Skin of body (tissue), 2 donors: Measurements from ENCODE around the gene INAFM2. TPM values are rescaled to one million over a fixed set of nuclear protein-coding genes. Genes with fewer than 3 reads are reported as not detected.

Experiments
- DNase-seq: peaks from one replicate; lab custom pipeline; 2025; lab: John Stamatoyannopoulos, UW
- total RNA-seq: library from RNA; depleted of rRNA; stranded (reverse); fragments of >200 nt; gene quantifications from one replicate; pipeline ENCODE4 v1.2.3, GENCODE V29; 2014

The INAFM2 gene
- total RNA-seq, 1 donor from 2014 or later: 9.3 TPM

DNA sequence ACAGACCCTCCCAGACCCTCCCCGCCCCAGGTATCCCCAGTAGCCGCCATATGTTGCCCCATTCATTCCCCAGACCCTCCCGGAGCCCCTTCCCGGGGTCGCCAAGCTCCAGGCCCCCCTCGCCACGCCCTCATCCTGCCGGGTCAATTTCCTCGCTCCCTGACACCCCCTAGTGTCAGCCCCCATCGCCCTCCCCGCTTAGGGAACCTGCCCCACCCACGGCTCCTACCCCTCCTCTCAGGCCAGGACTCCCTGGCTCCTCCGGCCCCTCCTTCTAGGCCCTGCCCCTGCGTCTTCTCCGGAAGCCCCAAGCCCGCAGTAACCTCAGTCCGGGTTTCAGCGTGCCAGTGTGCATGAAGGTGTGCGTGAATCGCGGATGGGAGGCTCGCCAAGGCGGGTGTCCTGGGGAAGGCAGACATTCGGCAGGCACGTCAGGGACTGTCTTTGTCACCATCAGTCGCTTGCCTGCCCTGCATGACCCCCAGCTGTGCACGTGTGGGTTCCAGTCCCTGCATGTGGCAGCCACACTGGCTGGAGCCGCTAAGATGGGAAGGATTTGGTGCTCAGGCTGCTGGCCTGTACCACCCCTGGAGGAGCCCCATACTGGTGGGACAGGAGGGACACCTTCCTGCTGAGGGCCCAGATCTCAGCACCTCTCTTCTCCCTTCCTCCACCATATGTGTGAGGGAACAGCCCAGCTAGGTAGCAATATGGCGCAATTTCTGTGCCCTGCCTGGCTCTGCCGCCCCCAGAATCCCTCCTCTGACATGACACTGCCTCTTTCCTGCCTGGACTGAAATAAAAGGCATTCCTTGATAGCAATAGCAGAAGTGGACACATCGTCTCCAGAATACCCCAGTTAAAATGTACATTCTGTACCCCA lies 35.2 kb downstream of the INAFM2 start:
- no peak for DNase-seq

DNA sequence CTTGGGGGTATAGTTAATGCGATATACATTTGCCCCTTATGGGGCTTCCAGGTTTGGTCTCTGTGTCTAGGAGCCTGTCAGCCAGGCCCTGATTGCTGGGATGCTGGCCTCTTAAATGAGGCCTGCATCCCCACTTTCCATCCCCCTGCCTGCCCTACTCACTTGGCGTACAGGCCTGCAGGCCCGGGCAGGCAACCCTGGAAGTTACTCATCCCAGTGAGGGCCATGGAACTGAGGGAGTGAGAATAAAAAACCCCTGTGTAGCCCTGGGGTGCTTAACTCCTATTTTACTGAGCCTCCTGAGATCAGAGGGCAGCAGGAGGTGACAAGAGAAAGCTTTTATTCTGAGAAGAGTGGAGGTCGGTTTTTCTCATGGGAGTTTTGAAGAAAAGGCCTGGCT lies 36.5 kb downstream of the INAFM2 start:
- no peak for DNase-seq

DNA sequence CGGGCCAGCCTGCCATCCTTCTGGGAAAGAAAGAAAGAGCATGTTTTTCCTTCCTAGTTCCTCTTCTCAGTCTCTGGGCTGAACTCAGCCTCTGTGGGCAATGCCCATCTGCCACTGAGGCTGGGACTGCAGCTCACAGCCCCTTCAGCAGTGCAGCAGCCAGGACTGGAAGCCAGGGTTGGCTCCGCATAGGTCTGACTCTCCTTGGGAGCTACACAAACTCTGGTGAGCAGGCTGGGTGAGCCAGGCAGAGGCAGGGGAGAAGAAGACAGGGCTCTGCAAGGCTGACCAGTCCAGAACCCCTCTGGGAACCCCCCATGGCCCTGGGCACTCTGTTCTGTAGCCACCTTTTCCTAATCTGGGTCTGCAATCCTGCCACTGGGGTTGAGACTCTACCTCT lies 38.1 kb downstream of the INAFM2 start:
- no peak for DNase-seq

DNA sequence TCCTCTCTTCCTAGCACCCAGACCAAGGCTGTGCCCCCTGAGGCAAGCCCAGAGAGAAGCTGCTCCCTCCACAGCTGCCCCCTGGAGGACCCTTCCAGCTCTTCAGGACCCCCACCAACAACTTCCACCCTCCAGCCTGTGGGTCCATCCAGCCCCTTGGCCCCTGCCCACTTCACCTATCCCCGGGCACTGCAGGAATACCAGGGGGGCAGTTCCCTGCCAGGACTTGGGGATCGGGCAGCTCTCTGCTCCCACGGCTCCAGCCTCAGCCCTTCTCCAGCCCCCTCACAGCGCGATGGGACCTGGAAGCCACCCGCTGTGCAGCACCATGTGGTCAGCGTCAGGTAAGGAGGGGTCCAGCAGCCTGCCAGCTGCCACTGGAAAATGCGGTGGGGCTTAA lies 40.1 kb downstream of the INAFM2 start:
- no peak for DNase-seq

DNA sequence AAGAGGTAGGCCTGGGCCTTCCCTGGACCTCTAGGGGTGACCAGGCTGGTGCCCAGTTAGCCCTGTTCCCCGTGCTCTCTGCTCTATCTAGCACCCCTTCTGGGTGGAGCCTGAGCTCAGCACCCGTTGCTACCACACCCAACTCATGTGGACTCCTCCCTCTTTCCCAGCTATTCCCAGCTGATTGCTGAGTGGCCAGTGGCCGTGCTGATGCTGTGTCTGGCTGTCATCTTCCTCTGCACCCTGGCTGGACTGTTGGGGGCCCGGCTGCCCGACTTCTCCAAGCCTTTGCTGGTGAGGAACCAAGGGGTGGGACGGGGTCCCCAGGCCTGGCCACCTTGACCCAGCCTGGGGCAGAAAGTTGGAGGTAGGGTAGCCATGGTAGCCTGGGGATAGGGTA lies 40.8 kb downstream of the INAFM2 start:
- DNase-seq: no peak

DNA sequence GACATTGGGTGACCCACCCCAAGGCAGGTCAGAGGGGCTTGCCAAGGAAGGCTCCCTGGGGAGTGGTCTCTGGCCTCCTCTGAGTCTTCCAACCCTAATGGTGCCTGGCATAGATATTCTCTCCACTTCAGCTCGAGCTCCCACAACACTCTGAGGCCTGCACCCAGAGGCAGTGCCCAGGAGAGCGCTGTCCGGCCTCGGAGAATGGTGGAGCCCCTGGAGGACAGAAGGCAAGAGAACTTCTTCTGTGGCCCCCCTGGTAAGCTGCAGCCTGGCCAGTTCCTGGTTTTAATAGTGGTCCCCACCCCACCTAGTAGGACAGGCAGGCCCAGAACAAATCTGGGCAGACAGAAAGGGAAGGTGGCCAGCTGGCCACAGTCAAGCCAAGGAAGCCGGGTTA lies 41.5 kb downstream of the INAFM2 start:
- DNase-seq: no peak

DNA sequence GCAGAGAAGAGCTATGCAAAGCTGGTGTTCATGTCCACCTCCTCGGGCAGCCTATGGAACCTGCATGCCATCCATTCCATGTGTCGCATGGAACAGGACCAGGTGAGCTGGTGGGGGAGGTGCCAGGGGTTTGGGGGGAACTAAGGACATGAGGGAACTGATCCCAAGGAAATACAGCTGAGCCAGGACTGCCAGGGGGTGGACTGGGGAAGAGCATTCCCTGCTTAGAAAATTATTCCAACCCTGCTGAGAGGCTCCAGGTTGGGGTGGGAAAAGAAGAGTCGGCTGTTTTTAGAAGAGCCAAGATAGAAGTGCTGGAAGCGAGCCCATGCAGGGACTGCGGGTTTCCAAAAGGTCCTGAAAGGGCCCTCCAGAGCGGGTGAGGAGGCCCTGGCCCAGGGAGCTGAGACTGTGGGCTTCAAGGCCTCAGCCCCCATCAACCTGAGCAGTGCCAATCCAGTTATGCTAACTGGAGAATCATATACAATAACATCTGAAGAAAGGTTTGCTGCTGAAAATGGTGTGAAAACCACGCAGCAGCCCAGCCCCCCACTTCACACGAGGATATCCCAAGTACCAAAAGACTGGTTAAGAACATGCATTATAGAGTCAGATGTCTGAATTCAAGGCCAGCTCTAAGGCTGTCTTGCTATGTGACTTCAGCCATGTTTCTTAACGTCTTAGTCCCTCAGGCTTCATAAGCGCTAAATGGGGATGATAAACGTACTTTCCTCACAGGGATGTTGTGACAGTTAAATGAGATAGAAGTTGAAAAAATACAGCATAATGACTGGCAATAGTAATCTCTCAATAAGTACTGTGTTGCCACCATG lies 42.3 kb downstream of the INAFM2 start:
- DNase-seq: no peak

DNA sequence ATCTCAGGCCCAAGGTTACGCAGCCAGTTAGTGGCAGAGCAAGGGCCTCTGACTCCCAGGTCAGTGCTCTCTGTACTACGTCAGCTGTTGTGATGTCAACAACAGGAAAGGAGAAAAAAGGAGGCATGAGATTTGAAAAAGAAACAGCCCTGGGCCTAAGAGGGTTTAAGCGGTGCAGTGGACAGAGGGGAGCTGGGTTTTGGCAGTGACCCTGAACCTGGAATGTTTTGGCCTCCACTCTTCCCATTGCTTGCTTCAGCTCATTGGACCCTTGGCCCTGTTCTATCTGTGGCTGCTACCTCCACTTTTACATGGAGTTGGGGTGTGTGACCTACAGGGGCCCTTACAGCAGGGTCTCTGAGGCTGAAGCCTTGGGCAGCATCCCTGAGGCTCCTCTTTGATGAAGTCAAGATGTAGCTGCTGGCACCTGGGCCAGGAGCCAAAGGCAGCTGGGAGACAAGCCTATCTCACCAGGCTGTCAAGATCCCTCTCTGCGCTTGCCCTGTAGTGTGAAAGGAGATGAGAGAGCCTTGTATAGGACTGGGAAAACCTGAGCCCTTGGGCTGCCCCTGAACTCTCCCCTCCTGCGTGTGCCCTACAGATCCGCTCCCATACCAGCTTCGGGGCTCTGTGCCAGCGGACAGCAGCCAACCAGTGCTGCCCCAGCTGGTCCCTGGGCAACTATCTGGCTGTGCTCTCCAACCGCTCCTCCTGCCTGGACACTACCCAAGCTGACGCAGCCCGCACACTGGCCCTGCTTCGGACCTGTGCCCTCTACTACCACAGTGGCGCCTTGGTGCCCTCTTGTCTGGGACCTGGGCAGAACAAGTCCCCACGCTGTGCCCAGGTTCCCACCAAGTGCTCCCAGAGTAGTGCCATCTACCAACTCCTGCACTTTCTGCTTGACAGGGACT lies 43.2 kb downstream of the INAFM2 start:
- DNase-seq: no peak

DNA sequence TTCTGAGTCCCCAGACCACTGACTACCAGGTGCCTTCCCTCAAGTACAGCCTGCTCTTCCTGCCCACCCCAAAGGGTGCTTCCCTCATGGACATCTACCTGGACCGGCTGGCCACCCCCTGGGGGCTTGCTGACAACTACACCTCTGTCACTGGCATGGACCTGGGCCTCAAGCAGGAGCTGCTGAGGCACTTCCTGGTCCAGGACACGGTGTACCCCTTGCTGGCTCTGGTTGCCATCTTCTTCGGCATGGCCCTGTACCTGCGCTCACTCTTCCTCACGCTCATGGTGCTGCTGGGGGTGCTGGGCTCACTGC lies 43.8 kb downstream of the INAFM2 start:
- DNase-seq: no peak

DNA sequence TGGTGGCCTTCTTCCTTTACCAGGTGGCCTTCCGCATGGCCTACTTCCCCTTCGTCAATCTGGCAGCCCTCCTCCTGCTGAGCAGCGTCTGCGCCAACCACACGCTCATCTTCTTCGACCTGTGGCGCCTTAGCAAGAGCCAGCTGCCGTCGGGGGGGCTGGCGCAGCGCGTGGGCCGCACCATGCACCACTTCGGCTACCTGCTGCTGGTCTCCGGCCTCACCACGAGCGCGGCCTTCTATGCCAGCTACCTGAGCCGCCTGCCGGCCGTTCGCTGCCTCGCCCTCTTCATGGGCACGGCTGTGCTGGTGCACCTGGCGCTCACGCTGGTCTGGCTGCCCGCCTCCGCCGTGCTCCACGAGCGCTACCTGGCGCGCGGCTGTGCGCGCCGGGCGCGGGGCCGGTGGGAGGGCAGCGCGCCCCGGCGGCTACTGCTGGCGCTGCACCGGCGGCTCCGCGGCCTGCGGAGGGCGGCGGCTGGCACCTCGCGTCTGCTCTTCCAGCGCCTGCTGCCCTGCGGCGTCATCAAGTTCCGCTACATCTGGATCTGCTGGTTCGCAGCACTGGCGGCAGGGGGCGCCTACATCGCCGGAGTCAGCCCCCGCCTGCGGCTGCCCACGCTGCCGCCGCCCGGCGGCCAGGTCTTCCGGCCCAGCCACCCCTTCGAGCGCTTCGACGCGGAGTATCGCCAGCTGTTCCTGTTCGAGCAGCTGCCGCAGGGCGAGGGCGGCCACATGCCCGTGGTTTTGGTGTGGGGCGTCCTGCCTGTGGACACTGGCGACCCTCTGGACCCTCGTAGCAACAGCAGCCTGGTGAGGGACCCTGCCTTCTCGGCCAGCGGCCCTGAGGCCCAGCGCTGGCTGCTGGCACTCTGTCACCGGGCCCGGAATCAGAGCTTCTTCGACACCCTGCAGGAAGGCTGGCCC lies 44.5 kb downstream of the INAFM2 start:
- DNase-seq: peak; percentile 76

DNA sequence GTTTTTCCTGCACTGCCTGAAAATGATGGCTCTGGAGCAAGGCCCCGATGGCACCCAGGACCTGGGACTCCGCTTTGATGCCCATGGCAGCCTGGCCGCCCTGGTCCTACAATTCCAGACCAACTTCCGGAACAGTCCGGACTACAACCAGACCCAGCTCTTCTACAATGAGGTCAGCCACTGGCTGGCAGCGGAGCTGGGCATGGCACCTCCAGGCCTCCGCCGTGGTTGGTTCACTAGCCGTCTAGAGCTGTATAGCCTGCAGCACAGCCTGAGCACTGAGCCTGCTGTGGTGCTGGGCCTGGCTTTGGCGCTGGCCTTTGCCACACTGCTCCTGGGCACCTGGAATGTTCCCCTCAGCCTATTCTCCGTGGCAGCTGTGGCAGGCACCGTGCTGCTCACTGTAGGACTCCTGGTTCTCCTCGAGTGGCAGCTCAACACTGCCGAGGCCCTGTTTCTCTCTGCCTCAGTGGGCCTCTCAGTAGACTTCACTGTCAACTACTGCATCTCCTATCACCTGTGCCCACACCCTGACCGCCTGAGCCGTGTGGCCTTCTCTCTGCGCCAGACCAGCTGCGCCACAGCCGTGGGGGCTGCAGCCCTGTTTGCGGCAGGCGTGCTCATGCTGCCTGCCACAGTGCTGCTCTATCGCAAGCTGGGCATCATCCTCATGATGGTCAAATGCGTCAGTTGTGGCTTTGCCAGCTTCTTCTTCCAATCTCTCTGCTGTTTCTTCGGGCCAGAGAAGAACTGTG lies 45.4 kb downstream of the INAFM2 start:
- DNase-seq: no peak

DNA sequence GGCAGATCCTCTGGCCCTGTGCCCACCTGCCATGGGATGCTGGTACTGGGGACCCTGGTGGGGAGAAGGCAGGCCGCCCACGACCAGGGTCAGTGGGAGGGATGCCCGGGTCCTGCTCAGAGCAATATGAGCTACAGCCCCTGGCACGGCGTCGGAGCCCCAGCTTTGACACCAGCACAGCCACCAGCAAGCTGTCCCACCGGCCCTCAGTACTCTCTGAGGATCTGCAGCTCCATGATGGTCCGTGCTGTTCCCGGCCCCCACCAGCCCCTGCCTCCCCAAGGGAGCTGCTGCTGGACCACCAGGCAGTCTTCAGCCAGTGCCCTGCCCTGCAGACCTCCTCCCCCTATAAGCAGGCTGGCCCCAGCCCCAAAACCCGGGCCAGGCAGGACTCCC lies 46.0 kb downstream of the INAFM2 start:
- no peak for DNase-seq

DNA sequence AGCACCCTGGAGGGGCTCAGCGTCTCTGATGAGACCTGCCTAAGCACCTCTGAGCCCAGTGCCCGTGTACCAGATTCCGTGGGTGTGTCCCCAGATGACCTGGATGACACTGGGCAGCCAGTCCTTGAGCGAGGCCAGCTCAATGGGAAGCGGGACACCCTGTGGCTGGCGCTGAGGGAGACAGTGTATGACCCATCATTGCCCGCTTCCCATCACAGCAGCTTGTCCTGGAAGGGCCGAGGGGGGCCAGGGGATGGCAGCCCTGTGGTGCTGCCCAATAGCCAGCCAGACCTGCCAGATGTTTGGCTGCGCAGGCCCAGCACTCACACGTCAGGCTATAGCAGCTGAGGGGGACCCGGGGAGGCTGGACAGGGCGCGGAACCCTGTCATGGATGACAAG lies 46.5 kb downstream of the INAFM2 start:
- no peak for DNase-seq

DNA sequence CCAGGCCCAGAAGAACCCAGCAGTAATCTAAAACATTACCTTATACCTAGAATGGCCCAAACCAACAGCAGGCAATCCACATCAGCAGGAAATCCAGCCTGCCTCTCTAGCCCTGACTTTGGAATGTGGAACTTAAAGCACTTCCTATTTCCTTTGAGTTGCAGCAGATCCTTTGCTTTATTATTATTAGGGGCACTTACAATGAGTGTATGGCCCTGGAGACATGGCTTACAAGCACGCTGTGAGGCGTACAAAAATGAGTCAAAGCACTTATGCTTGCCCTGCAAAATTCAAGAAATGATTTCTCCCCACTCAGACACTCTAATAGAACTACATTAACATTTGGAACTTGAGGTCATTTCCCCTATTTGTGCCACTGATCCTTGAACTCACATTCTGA lies 49.5 kb downstream of the INAFM2 start:
- no peak for DNase-seq

Other genes with a start within 250 kb of the INAFM2 start
- gene BMF, start 214.8 kb upstream of the INAFM2 start, total RNA-seq: 11.4 TPM
- 17.6 TPM for gene BUB1B, start 162.6 kb upstream of the INAFM2 start, total RNA-seq
- gene PAK6, start 84.6 kb upstream of the INAFM2 start, total RNA-seq: 8.4 TPM
- not detected for gene ANKRD63, start 40.6 kb upstream of the INAFM2 start, total RNA-seq
- 5.2 TPM for gene PLCB2, start 15.8 kb upstream of the INAFM2 start, total RNA-seq
- 5.3 TPM for gene CCDC9B, start 17.2 kb downstream of the INAFM2 start, total RNA-seq
- gene PHGR1, start 27.3 kb downstream of the INAFM2 start, total RNA-seq: not detected
- gene DISP2, start 34.5 kb downstream of the INAFM2 start, total RNA-seq: 0.79 TPM
- 15.1 TPM for gene KNSTRN, start 59.0 kb downstream of the INAFM2 start, total RNA-seq
- gene IVD, start 82.1 kb downstream of the INAFM2 start, total RNA-seq: 33.9 TPM
- gene BAHD1, start 117.3 kb downstream of the INAFM2 start, total RNA-seq: 9.3 TPM
- gene CHST14, start 147.3 kb downstream of the INAFM2 start, total RNA-seq: 5.5 TPM
- 15.0 TPM for gene CCDC32, start 241.3 kb downstream of the INAFM2 start, total RNA-seq
- 5.8 TPM for gene RPUSD2, start 245.6 kb downstream of the INAFM2 start, total RNA-seq